GM21528 (cell line): ENCODE results near the gene TMUB1.

Experiments
- ATAC-seq: cut with Tn5 transposase; IDR thresholded peaks from one replicate; pipeline ENCODE4 v1.9.1; 2021; ENCODE audit warnings: mild to moderate bottlenecking, moderate library complexity; ENCODE audit not compliant: unreplicated experiment, low FRiP score

TMUB1 gene

DNA sequence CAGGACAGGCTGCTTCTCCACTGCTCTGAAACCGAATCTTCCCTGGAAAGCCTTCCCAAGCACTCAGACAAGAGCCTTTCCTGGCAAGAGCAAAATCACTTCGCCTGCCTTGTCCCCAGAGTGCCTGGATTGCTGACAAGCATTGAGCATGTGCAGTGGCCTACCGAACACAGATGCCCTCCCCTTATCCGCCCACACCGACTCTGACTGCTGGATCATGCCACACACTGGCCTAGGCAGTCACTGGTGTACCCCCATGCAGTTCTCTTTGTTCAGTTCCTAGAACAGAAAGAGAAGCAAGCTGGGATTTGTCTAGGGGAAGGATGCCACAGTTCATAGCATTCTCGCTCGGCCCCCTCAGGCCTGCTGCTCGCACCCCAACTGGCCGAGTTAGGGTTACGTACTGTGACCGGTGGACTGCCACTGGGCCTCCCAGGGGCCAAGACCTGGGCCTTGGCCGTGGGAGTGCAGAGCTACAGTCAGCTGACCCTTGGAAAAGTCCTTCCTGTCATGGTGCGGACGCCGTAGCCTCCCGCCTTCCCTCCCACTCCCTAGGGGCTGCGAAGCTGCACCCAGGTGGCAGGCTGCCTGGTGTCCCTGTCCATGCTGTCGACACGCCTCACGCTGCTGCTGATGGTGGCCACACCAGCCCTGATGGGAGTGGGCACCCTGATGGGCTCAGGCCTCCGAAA lies 48.1 kb downstream of the TMUB1 start:
- no peak for ATAC-seq

DNA sequence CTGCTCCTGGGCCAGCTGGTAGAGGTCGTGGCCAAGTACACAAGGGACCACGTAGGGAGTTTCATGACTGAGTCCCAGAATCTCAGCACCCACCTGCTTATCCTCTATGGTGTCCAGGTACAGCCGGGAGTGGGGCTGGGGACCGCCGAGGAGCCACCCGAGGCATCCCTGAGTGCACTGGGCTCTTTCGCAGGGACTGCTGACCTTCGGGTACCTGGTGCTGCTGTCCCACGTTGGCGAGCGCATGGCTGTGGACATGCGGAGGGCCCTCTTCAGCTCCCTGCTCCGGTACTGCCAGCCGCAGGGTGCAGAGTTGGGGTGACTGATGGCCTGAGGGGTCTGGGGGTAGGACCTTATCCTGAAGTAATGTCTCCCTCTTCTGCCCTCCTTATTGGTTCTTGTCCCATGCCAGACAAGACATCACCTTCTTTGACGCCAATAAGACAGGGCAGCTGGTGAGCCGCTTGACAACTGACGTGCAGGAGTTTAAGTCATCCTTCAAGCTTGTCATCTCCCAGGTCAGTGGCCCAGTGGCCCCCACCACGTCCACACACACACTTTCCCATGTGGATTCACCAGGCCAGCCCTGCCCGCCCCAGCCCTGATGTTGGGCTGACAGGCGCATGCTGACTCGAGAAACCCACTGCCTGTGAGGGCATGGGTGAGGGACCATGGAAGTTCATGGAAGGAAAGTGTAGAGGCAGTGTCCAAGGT lies 48.8 kb downstream of the TMUB1 start:
- ATAC-seq = no peak

DNA sequence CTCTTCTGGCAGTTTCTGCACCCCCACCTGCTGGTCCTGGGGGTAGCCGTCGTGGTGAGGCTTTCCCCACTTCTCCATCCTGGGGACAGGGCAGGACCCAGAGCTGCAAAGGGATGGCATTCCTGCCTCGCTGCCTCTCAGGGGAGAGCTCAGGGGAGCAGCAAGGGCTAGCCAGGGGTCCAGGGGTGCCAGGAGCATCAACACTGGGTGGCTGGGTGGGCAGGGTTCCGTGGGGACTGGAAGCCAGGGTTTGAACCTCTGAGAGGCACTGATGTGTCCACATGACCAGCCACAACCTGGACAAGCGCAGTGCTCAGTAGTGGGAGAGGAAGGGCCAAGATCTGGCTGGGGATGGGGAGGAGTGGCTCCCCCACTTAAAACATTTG lies 49.4 kb downstream of the TMUB1 start:
- ATAC-seq = no peak

DNA sequence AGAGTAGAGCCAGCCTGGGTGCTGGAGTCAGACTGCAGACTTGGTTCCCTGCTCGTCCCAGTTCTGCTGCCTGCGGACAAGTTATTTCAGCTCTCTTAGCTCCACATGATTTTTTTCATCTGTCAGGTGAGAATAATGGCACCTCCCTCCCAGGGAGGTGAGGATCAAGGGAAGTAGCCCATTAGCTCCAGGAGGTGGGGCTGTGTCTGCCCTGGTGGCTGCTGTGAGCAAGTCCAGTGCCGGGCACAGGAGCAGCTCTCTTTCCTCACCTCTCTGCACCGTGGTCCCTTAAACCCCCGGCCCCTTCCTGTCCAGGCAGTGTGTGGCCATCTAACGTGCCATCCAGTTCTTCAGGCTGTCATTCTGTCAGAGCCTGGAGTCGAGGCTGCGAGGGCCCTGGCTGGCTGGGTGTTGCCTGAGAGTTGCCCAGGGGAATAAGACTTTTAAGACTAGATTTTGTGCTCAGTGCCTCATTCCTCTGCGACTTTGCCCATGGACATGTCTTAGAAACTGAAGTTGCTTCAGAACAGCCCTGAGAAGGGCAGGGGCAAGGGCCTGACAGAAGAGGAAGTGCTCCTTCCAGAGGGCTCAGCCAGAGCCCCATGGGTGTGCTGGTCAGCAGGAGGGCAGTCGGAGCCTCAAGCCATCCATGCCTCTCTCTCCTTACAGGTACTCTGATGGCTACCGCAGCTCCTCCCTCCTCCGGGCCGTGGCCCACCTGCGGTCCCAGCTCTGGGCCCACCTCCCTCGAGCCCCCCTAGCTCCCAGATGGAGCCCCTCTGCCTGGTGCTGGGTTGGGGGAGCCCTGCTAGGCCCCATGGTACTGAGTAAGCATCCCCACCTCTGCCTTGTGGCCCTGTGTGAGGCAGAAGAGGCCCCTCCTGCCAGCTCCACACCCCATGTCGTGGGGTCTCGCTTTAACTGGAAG lies 50.1 kb downstream of the TMUB1 start:
- ATAC-seq = no peak
